ENCODE results near the gene GRIK1.

The GRIK1 gene

GRCh38 chr21:29580732-29581285, 359.0 kb downstream of the GRIK1 start:
- Histone ChIP-seq H2AFZ (ENCODE audit: low read length) (no peak overlapping the region), H3K9ac (ENCODE audit: low read length) (no peak overlapping the region), H3K27me3 (ENCODE audit: insufficient read depth, low read length) (no peaks in the 10 kb centered on the region)

DNA sequence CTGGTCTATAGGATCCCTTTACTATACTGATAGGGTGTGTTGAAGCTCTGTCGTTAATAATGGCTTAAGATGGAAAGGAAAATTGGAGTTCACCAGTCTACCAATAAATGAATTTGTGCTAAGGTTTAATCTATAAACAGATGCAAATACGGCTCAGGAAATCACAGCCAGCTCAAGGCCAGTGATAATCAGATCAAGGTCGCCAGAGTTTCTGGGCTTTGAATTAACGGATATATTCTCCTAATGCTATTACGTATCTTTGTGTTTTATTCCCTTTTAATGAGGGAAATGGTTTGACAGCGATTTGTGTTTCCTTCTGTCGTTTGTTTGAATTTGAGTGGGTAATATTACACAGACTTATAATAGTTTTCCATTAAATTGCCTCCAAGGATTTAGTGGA, 361.5 kb downstream of the GRIK1 start:
- TF ChIP-seq CTCF (IDR thresholded peaks at IDR 0.05; ENCODE audit: low read length) = no peak
- TF ChIP-seq EZH2 (IDR thresholded peaks at IDR 0.05; ENCODE audit: borderline replicate concordance, low read length) = no peak
- Histone ChIP-seq H3F3A (ENCODE audit: insufficient read depth, low read length) (no peaks in the 10 kb centered on the region), H3K36me3 (ENCODE audit: insufficient read depth, low read length) (no peaks in the 10 kb centered on the region), H2AFZ (ENCODE audit: low read length) (no peak overlapping the region), H3K79me2 (ENCODE audit: insufficient read depth, low read length) (no peaks in the 10 kb centered on the region), H3K4me1 (ENCODE audit: insufficient read depth, low read length, severe bottlenecking) (no peaks in the 10 kb centered on the region), H3K9me3 (ENCODE audit: low read length) (no peaks in the 10 kb centered on the region), H3K27me3 (ENCODE audit: insufficient read depth, low read length) (no peaks in the 10 kb centered on the region), H3K4me3 (ENCODE audit: low read depth, low read length, poor library complexity, severe bottlenecking) (no peak overlapping the region), H3K9me2 (ENCODE audit: low read depth, low read length) (no peaks in the 10 kb centered on the region), H3K9ac (ENCODE audit: low read length) (no peak overlapping the region), H3K27ac (ENCODE audit: low read depth, low read length, poor library complexity, severe bottlenecking) (no peak overlapping the region), H3K4me2 (ENCODE audit: low read length) (no peak overlapping the region), H4K20me1 (ENCODE audit: insufficient read depth, low read length) (no peaks in the 10 kb centered on the region)

More at GRCh38 chr21:29580732-29581285, 359.0 kb downstream of the GRIK1 start:
- Histone ChIP-seq H3K27ac (ENCODE audit: low read depth, low read length, poor library complexity, severe bottlenecking) (no peak overlapping the region), H3K4me1 (ENCODE audit: insufficient read depth, low read length, severe bottlenecking) (no peaks in the 10 kb centered on the region), H3K9me3 (ENCODE audit: low read length) (no peaks in the 10 kb centered on the region), H3K36me3 (ENCODE audit: insufficient read depth, low read length) (no peaks in the 10 kb centered on the region), H3K9me2 (ENCODE audit: low read depth, low read length) (no peaks in the 10 kb centered on the region), H3K4me2 (ENCODE audit: low read length) (no peak overlapping the region), H3K4me3 (ENCODE audit: low read depth, low read length, poor library complexity, severe bottlenecking) (no peak overlapping the region), H4K20me1 (ENCODE audit: insufficient read depth, low read length) (no peaks in the 10 kb centered on the region), H3F3A (ENCODE audit: insufficient read depth, low read length) (no peaks in the 10 kb centered on the region), H3K79me2 (ENCODE audit: insufficient read depth, low read length) (no peaks in the 10 kb centered on the region)
- TF ChIP-seq CTCF (IDR thresholded peaks at IDR 0.05; ENCODE audit: low read length) = no peak
- TF ChIP-seq EZH2 (IDR thresholded peaks at IDR 0.05; ENCODE audit: borderline replicate concordance, low read length) = no peak

DNA sequence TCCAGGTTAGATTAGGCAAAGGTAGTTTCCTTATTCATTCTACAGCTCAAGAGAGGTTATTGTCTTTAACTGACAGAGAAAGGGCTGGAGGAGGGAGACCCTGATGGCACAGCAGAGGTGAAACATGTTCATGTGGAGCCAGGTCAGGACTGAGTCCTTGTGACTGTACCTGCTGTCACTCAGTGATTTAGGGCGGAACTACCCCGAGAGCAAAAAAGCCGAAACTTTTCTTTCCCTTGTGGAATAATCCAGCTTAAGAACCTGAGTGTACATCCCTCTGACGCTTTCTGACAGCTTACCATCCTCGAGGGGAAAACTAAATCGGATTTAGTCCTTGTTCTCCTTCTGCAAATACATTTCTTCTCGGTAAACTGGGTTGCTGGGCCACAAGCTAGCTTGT, 367.8 kb downstream of the GRIK1 start:
- Histone ChIP-seq H3K9me2 (ENCODE audit: low read depth, low read length) (no peaks in the 10 kb centered on the region), H2AFZ (ENCODE audit: low read length) (no peak overlapping the region), H3K79me2 (ENCODE audit: insufficient read depth, low read length) (no peaks in the 10 kb centered on the region), H3K27ac (ENCODE audit: low read depth, low read length, poor library complexity, severe bottlenecking) (no peak overlapping the region), H3K4me2 (ENCODE audit: low read length) (no peak overlapping the region), H3K9me3 (ENCODE audit: low read length) (no peaks in the 10 kb centered on the region), H4K20me1 (ENCODE audit: insufficient read depth, low read length) (no peaks in the 10 kb centered on the region), H3K27me3 (ENCODE audit: insufficient read depth, low read length) (no peaks in the 10 kb centered on the region), H3K4me1 (ENCODE audit: insufficient read depth, low read length, severe bottlenecking) (no peaks in the 10 kb centered on the region), H3K36me3 (ENCODE audit: insufficient read depth, low read length) (no peaks in the 10 kb centered on the region), H3K4me3 (ENCODE audit: low read depth, low read length, poor library complexity, severe bottlenecking) (no peak overlapping the region), H3K9ac (ENCODE audit: low read length) (no peak overlapping the region), H3F3A (ENCODE audit: insufficient read depth, low read length) (no peaks in the 10 kb centered on the region)
- no peak for TF ChIP-seq EZH2 (IDR thresholded peaks at IDR 0.05; ENCODE audit: borderline replicate concordance, low read length)
- no peak for TF ChIP-seq CTCF (IDR thresholded peaks at IDR 0.05; ENCODE audit: low read length)
